Immature natural killer cell (primary cell): ENCODE data around the gene ITPR2. TPM values are rescaled to one million over a fixed set of nuclear protein-coding genes. Genes with fewer than 3 reads are reported as not detected.
"Not testable (repeated sequence)": the region's sequence is repeated elsewhere in the genome, so short reads cannot be mapped to it uniquely, and the experiment has no call there.

Experiments
- DNase-seq, 3 donors: peaks; one replicate each; pipeline ENCODE4 v3.0.0; 2022; ENCODE audit warnings: mixed read lengths in 1 of 3
- H3K27ac Mint-ChIP-seq, 6 donors: one replicate each; pipeline ENCODE4 v1.8.0; 2020; ENCODE audit warnings: mixed read lengths in 6 of 6, mild to moderate bottlenecking in 5 of 6, inconsistent platforms in 4 of 6, moderate library complexity in 3 of 6
- H3K27me3 Mint-ChIP-seq, 3 donors: one replicate each; pipeline ENCODE4 v1.8.0; 2020 to 2021; ENCODE audit warnings: low read depth in 3 of 3, mild to moderate bottlenecking in 3 of 3, mixed read lengths in 3 of 3, moderate library complexity in 3 of 3, inconsistent platforms in 1 of 3
- H3K36me3 Mint-ChIP-seq, 3 donors: one replicate each; pipeline ENCODE4 v1.8.0; 2020; ENCODE audit warnings: mixed read lengths in 3 of 3, inconsistent platforms in 2 of 3, mild to moderate bottlenecking in 2 of 3
- H3K4me1 Mint-ChIP-seq, 2 donors: one replicate each; pipeline ENCODE4 v1.8.0; 2020; ENCODE audit warnings: inconsistent platforms in 2 of 2, mild to moderate bottlenecking in 2 of 2, mixed read lengths in 2 of 2, moderate library complexity in 1 of 2
- H3K4me3 Mint-ChIP-seq, 5 donors: one replicate each; pipeline ENCODE4 v1.8.0; 2020; ENCODE audit warnings: mild to moderate bottlenecking in 5 of 5, mixed read lengths in 5 of 5, inconsistent platforms in 3 of 5, moderate library complexity in 3 of 5
- H3K9me3 Mint-ChIP-seq, 6 donors: one replicate each; pipeline ENCODE4 v1.8.0; 2020; ENCODE audit warnings: mild to moderate bottlenecking in 6 of 6, mixed read lengths in 6 of 6, inconsistent platforms in 4 of 6, moderate library complexity in 3 of 6
- polyA plus RNA-seq, 3 donors: library from polyadenylated mRNA; unstranded; fragments of 300-500 nt; fragmentation: Illumina TruSeq; gene quantifications; one replicate each; pipeline ENCODE4 v1.2.3, GENCODE V29; 2021

Gene ITPR2
- polyA plus RNA-seq, 3 donors from 2014 or later, result 7.2 to 23.4 (median 7.4) TPM

DNA sequence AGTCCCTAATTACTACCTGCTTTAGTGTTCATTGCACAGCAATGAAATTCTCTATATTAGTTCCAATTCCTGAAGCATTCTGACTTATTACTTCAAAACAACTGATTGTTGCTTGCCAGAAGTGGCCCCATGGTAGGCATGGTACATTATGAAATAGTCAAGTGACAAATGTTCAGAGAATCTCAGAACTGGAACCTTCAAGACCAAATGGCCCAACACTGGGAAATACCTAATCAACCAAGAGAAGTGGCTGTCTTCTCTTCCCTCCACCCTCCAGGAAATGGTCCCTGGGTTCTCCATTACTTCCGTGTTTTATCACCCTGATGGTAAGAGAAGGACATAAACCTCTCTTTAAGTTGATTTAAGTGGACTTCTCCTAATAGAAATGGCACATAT is 49.9 kb downstream of the ITPR2 start:
- H3K27me3 Mint-ChIP-seq, result peaks cover 0 to 3% (median 0%) of the 10 kb centered on the region in 3 donors
- peaks cover 22 to 34% (median 23%) of the 10 kb centered on the region in 3 donors for H3K36me3 Mint-ChIP-seq
- no peak overlapping the region for H3K27ac Mint-ChIP-seq
- H3K4me1 Mint-ChIP-seq, result peaks cover 0 to 10% of the 10 kb centered on the region in 2 donors
- H3K9me3 Mint-ChIP-seq, result peaks cover 0 to 6% (median 0%) of the 10 kb centered on the region in 6 donors
- H3K4me3 Mint-ChIP-seq, result no peak overlapping the region
- DNase-seq, result no peak

GRCh38 chr12:26782372-26783130 is 50.4 kb downstream of the ITPR2 start:
- Mint-ChIP-seq H3K27ac (no peak overlapping the region), H3K4me1 (peaks cover 0 to 10% of the 10 kb centered on the region in 2 donors), H3K36me3 (peaks cover 23 to 37% (median 25%) of the 10 kb centered on the region in 3 donors), H3K9me3 (peaks cover 0 to 8% (median under 1%) of the 10 kb centered on the region in 6 donors), H3K27me3 (peaks cover 0 to 3% (median 0%) of the 10 kb centered on the region in 3 donors), H3K4me3 (no peak overlapping the region)
- DNase-seq, result no peak

DNA sequence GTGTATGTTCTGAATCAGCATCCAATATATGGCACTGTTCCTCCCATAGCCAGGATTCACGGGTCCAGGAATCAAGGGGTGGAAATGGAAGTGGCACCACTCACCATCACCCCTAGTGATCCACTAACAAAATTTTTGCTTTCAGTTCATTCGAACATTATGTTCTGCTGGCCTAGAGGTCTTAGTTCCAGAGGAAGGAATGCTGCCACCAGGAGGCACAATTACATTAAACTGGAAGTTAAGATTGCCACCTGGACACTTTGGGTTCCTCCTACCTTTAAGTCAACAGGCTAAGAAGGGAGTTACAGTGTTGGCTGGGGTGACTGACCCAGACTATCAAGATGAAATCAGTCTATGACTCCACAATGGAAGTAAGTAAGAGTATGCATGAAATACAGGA is 52.3 kb downstream of the ITPR2 start:
- H3K9me3 Mint-ChIP-seq, result peaks cover 3 to 24% (median 14%) of the 10 kb centered on the region in 6 donors
- H3K27me3 Mint-ChIP-seq, DNase-seq, H3K4me3 Mint-ChIP-seq, H3K27ac Mint-ChIP-seq, H3K4me1 Mint-ChIP-seq: not testable (repeated sequence)
- peaks cover 27 to 46% (median 36%) of the 10 kb centered on the region in 3 donors for H3K36me3 Mint-ChIP-seq

GRCh38 chr12:26778173-26778775 is 54.7 kb downstream of the ITPR2 start:
- Mint-ChIP-seq H3K4me1 (peaks cover 11 to 18% of the 10 kb centered on the region in 2 donors), H3K9me3 (peaks cover 3 to 24% (median 14%) of the 10 kb centered on the region in 6 donors), H3K36me3 (peaks cover 21 to 51% (median 36%) of the 10 kb centered on the region in 3 donors)
- H3K4me3 Mint-ChIP-seq, H3K27me3 Mint-ChIP-seq, DNase-seq, H3K27ac Mint-ChIP-seq: not testable (repeated sequence)

GRCh38 chr12:26777236-26777635 is 55.8 kb downstream of the ITPR2 start:
- no peak for DNase-seq
- Mint-ChIP-seq H3K27ac (no peak overlapping the region), H3K9me3 (peaks cover 3 to 24% (median 14%) of the 10 kb centered on the region in 6 donors), H3K36me3 (peaks cover 20 to 51% (median 36%) of the 10 kb centered on the region in 3 donors), H3K27me3 (no peaks in the 10 kb centered on the region), H3K4me3 (no peak overlapping the region), H3K4me1 (peaks cover 15 to 22% of the 10 kb centered on the region in 2 donors)

GRCh38 chr12:26775991-26776390 is 57.0 kb downstream of the ITPR2 start:
- peaks cover 15 to 23% of the 10 kb centered on the region in 2 donors for H3K4me1 Mint-ChIP-seq
- not testable (repeated sequence) for DNase-seq, H3K27me3 Mint-ChIP-seq, H3K27ac Mint-ChIP-seq, H3K4me3 Mint-ChIP-seq
- H3K9me3 Mint-ChIP-seq, result peaks cover 3 to 24% (median 14%) of the 10 kb centered on the region in 6 donors
- H3K36me3 Mint-ChIP-seq, result peaks cover 20 to 47% (median 36%) of the 10 kb centered on the region in 3 donors

DNA sequence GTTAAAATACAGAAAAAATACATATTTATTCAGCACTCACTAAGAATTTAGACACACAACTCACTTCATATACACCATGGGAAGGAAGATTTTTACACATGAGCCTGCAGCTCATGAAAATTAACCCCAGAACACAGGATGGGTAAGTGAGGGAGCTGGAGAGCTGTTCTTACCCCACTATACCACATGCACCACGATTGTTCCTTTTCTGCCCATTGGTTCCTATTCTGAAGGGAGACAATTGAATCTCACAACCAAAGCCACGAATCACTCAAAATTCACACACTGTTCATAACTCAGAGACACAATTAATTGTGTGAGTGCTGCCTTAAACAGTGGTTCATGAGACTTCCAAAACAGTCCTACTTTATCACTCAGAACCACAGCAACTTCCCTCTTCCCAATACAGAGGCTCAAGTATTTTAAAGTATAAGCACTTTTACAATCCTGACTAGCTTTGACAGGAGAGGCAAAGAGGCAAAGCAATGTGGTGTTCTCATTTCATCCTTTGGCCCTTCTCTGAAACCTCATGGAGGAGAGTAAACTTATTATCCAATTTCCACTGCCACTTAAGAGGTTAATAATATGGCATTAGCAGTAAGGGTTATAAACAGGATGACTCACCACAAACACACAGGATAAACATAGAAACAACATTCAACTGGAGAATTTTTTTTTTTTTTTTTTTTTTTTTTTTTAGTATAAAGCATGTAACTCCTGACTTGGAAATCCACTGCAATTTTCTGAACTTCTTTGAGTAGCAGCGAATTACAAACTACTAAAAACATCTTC is 59.5 kb downstream of the ITPR2 start:
- H3K27me3 Mint-ChIP-seq, result no peaks in the 10 kb centered on the region
- H3K36me3 Mint-ChIP-seq, result peaks cover 11 to 36% (median 25%) of the 10 kb centered on the region in 3 donors
- H3K4me1 Mint-ChIP-seq, result peaks cover 25 to 43% of the 10 kb centered on the region in 2 donors
- H3K27ac Mint-ChIP-seq, result peak overlapping the region in 1 of 6 donors; percentile 14
- no peak overlapping the region for H3K4me3 Mint-ChIP-seq
- H3K9me3 Mint-ChIP-seq, result peaks cover 3 to 22% (median 14%) of the 10 kb centered on the region in 6 donors
- no peak for DNase-seq

GRCh38 chr12:26771861-26772260 is 61.1 kb downstream of the ITPR2 start:
- DNase-seq, result no peak
- Mint-ChIP-seq H3K27me3 (no peaks in the 10 kb centered on the region), H3K4me3 (no peak overlapping the region), H3K36me3 (peaks cover 3 to 21% (median 14%) of the 10 kb centered on the region in 3 donors), H3K27ac (no peak overlapping the region), H3K4me1 (peaks cover 27 to 47% of the 10 kb centered on the region in 2 donors), H3K9me3 (peaks cover 2 to 10% (median 6%) of the 10 kb centered on the region in 6 donors)

DNA sequence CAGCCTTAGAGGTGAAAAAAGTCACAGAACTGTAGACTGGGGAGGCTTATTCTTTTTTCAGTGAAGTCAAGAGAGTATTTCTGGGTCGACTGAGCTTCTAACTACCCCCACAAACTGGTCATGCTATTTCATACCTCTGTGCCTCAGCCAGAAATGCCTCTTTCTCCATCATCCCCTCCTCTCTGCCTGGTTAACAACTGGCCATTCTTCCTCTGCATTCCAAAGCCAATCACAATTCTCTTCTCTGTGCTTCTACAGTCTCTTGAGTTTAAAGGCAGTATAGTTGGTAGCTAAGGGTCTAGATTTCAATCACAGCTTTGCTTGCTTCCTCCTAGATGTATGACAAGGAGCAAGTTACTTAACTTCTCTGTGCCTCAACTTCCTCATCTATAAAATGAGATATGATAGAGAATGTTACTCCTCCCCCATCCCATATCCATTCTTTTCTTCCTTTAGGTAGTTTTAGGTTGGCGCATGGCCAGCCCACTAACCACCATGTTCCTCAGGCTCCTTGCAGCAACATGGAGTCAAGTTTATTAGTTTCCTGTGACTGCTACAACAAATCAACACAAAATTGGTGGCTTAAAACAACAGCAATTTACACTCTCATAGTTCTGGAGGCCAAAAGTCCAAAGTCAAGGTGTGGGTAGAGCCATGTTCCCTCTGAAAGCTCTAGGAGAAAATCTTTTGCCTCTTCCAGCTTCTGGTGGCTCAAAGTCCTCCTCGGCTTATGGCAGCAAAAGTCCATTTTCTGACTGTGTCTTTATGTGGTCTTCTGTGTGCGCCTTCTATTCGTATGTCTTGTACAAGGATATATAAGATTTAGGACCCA is 62.5 kb downstream of the ITPR2 start:
- DNase-seq, result no peak

DNA sequence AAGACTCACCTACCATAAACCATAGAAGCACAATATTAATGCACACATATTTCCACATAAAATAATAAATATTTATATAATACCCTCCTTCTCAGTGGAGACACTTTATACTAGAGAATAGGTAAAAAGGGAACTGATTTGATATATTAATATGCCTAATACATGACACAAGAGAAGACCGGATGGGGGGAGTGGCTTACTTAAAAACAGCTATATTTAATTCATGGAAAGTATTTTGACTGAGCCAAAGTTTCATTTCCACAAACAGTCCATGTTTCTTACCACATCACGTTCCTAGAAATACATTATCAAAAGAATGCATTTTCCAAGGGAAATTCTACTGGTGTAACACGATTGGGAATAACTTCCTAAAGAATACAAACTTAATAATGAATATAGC is 63.4 kb downstream of the ITPR2 start:
- Mint-ChIP-seq H3K27me3 (no peaks in the 10 kb centered on the region), H3K36me3 (peaks cover 0 to 4% (median 3%) of the 10 kb centered on the region in 3 donors), H3K4me1 (peaks cover 22 to 41% of the 10 kb centered on the region in 2 donors), H3K27ac (no peak overlapping the region), H3K4me3 (no peak overlapping the region), H3K9me3 (no peaks in the 10 kb centered on the region)
- no peak for DNase-seq

More for the DNA sequence above, 62.5 kb downstream of the ITPR2 start:
- H3K27ac Mint-ChIP-seq, result no peak overlapping the region
- no peak overlapping the region for H3K4me3 Mint-ChIP-seq
- H3K27me3 Mint-ChIP-seq, result no peaks in the 10 kb centered on the region
- peaks cover 24 to 47% of the 10 kb centered on the region in 2 donors for H3K4me1 Mint-ChIP-seq
- H3K9me3 Mint-ChIP-seq, result no peaks in the 10 kb centered on the region
- peaks cover 4 to 11% (median 6%) of the 10 kb centered on the region in 3 donors for H3K36me3 Mint-ChIP-seq

DNA sequence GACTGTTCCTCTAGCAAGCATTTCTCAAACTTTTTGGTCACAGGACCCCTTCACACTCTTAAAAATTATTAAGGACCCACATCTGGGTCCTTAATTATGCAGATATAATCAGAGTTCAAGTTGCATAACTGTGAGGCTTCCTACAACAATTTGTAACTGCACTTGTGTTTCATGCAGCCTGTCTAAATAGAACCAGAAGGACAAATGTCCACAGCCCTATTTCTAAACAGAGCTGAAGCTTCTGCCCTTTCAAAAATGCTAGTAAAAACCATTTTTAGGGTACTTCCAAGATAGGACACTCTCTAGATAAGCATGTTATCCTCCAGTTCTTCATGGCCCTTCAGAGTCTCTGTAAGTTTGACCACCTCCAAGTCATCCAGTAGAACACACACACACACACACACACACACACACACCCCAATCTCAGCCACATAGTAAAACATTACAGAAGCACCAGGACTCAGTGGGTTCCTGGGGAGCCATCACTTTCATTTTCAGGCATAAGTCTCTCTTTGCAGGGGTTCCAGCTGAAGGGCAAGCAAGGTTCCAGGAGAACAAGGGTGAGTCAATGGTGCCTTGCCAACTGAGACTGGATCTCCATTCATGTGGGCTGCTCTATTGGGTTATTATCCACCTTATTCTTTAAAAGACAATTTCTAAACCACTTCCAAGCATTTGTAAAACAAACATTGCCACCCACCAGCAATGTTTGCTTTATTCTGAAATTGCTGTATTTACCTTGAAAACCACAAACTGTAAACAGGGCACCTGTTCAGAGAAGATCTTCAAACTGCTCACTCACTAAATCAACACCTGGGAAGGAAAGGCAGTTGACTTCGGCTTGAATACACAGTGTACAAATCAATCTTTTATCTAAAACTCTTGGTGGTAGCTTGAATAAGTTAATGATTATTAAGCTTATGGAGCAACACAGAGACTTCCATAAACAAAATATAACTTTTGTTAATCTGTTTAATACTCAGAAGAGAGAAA is 64.1 kb downstream of the ITPR2 start:
- Mint-ChIP-seq H3K9me3 (peaks cover 0 to 3% (median 0%) of the 10 kb centered on the region in 6 donors), H3K27me3 (no peaks in the 10 kb centered on the region), H3K27ac (peak overlapping the region in 2 of 6 donors; percentile 38 to 70), H3K4me3 (no peak overlapping the region), H3K4me1 (peaks cover 22 to 38% of the 10 kb centered on the region in 2 donors), H3K36me3 (peaks cover 0 to 4% (median 3%) of the 10 kb centered on the region in 3 donors)
- DNase-seq, result no peak

DNA sequence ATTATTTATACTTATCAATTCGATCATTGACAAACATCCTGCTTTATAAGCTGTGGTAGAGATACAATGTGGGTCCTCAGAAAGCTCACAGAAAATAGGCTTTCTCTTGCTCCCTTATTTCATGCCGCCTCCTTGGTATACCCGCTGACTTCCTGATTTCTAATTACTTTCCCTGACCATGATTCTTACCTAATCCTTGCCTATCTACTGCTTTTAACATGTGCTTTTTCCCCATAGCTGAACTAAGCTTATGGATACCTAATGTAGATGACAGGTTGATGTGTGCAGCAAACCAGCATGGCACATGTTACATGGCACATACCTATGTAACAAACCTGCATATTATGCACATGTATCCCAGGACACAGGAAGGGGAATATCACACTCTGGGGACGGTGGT is 65.1 kb downstream of the ITPR2 start:
- Mint-ChIP-seq H3K4me1 (peaks cover 14 to 28% of the 10 kb centered on the region in 2 donors), H3K27ac (no peak overlapping the region), H3K36me3 (peaks cover 0 to 4% (median 3%) of the 10 kb centered on the region in 3 donors), H3K27me3 (no peaks in the 10 kb centered on the region), H3K9me3 (peaks cover 0 to 9% (median 3%) of the 10 kb centered on the region in 6 donors), H3K4me3 (no peak overlapping the region)
- no peak for DNase-seq
